Prostate gland (tissue), 2 donors: ENCODE results near the gene ESD. TPM values are rescaled to one million over a fixed set of nuclear protein-coding genes. Genes with fewer than 3 reads are reported as not detected.
A peak's percentile ranks its signal among the peaks of the same experiment; 100 is the strongest.

Experiments
- DNase-seq: peaks from one replicate; pipeline ENCODE4 v3.0.0-alpha.2; 2019; ENCODE audit warnings: low spot score
- H3K27ac ChIP-seq, 2 donors: fragments of 200-600 bp; sonication (generic); 2 replicates each; pipeline ENCODE4 v1.5.1; 2017 to 2019
- H3K27me3 ChIP-seq: fragments of 200-600 bp; sonication (generic); replicated peaks from 2 replicates; pipeline ENCODE4 v1.5.1; 2019; ENCODE audit not compliant: insufficient read depth
- H3K36me3 ChIP-seq, 2 donors: fragments of 200-600 bp; sonication (generic); 1 replicate in 1 of 2; 2 replicates in 1 of 2; pipeline versions ENCODE4 v1.5.1 to v1.8.1; 2017 to 2019
- H3K4me1 ChIP-seq: fragments of 200-600 bp; sonication (generic); replicated peaks from 2 replicates; pipeline ENCODE4 v1.5.1; 2019
- H3K4me3 ChIP-seq, 2 donors: fragments of 200-600 bp; sonication (generic); 2 replicates each; pipeline ENCODE4 v1.5.1; 2017 to 2019
- H3K9me3 ChIP-seq: fragments of 200-600 bp; sonication (generic); 2 replicates; pipeline ENCODE4 v1.5.1; 2017
- CTCF ChIP-seq, 4 experiments: fragments of 200-600 bp in 2 of 4; fragments of 450-650 bp in 2 of 4; sonication (generic) in 2 of 4; IDR thresholded peaks; 1 replicate in 3 of 4; 2 replicates in 1 of 4; pipeline ENCODE4 v1.5.1; 2016 to 2019; ENCODE audit warnings: antibody characterized with exemption in 4 of 4, mild to moderate bottlenecking in 2 of 4, moderate library complexity in 2 of 4
- POLR2A ChIP-seq: fragments of 450-650 bp; IDR thresholded peaks from one replicate; pipeline ENCODE4 v1.6.1; 2016; ENCODE audit warnings: antibody characterized with exemption, mild to moderate bottlenecking
- POLR2AphosphoS5 ChIP-seq: sonication (generic); formaldehyde crosslinking; IDR thresholded peaks from one replicate; pipeline ENCODE4 v1.6.1; 2017; ENCODE audit warnings: antibody characterized with exemption
- WGBS: methylation state at CpG from one replicate; pipeline ENCODE4 v1.1.5; 2018; 5-methylcytosine and 5-hydroxymethylcytosine counted together
- intact Hi-C: fragments of 100-400 bp; cut with DNase I; formaldehyde crosslinking; loops from one replicate; pipeline ENCODE4 v1.14.2; 2022
- total RNA-seq, 2 donors: library from RNA; depleted of rRNA; stranded (reverse); fragments of >200 nt; gene quantifications; one replicate each; pipeline ENCODE4 v1.1.0, GENCODE V29; 2016

The ESD gene
- total RNA-seq, 2 donors from 2014 or later: 88.2 to 90.3 TPM

- no peak for DNase-seq
- Histone ChIP-seq H3K27me3 (no peaks in the 10 kb centered on the region), H3K4me3 (no peak overlapping the region), H3K36me3 (no peaks in the 10 kb centered on the region), H3K4me1 (no peaks in the 10 kb centered on the region), H3K27ac (no peak overlapping the region), H3K9me3 (no peaks in the 10 kb centered on the region)
- no peak for TF ChIP-seq POLR2A
- TF ChIP-seq POLR2AphosphoS5: no peak
- TF ChIP-seq CTCF (IDR thresholded peaks at IDR 0.05): no peak
- 46% methylated on average over 1 of the region's 1 CpG for WGBS
- intact Hi-C loops: no loop called here
These were observed 42.4 kb upstream of the ESD start for GRCh38 chr13:46839399-46839798.

GRCh38 chr13:46834657-46835056, 37.7 kb upstream of the ESD start:
- H3K4me1 ChIP-seq: no peaks in the 10 kb centered on the region
- no peak for DNase-seq
- no peaks in the 10 kb centered on the region for H3K9me3 ChIP-seq
- WGBS: 79% methylated on average over 6 of the region's 6 CpGs
- no peak overlapping the region for H3K4me3 ChIP-seq
- intact Hi-C loops: no loop called here
- H3K27me3 ChIP-seq: no peaks in the 10 kb centered on the region
- H3K36me3 ChIP-seq: no peaks in the 10 kb centered on the region
- H3K27ac ChIP-seq: no peak overlapping the region
- TF ChIP-seq CTCF (IDR thresholded peaks at IDR 0.05) (no peak), POLR2AphosphoS5 (no peak), POLR2A (no peak)

- Histone ChIP-seq H3K9me3 (no peaks in the 10 kb centered on the region), H3K27me3 (no peaks in the 10 kb centered on the region), H3K4me3 (no peak overlapping the region), H3K36me3 (no peaks in the 10 kb centered on the region), H3K4me1 (no peaks in the 10 kb centered on the region), H3K27ac (no peak overlapping the region)
- intact Hi-C loops: loop anchor here (2.0 kb wide), 1 partner anchor 945 kb away; no protein-coding TSS in a partner anchor
- TF ChIP-seq CTCF (IDR thresholded peaks at IDR 0.05): peak; percentile 23 to 66 (median 58)
- TF ChIP-seq POLR2AphosphoS5: no peak
- WGBS: 17% methylated on average over 5 of the region's 5 CpGs
- peak; percentile 10 for DNase-seq
These were observed 34.7 kb upstream of the ESD start for GRCh38 chr13:46831588-46832194.

- no peaks in the 10 kb centered on the region for H3K27me3 ChIP-seq
- no peak for DNase-seq
- no peak overlapping the region for H3K27ac ChIP-seq
- H3K36me3 ChIP-seq: no peaks in the 10 kb centered on the region
- H3K4me1 ChIP-seq: no peaks in the 10 kb centered on the region
- no peaks in the 10 kb centered on the region for H3K9me3 ChIP-seq
- intact Hi-C loops: loop anchor here (2.0 kb wide), 1 partner anchor 946 kb away; no protein-coding TSS in a partner anchor
- TF ChIP-seq POLR2AphosphoS5: no peak
- no peak for TF ChIP-seq CTCF (IDR thresholded peaks at IDR 0.05)
- TF ChIP-seq POLR2A: no peak
- no peak overlapping the region for H3K4me3 ChIP-seq
These were observed 33.5 kb upstream of the ESD start for GRCh38 chr13:46830405-46831005.

GRCh38 chr13:46822551-46822950, 25.6 kb upstream of the ESD start:
- no peak overlapping the region for H3K4me3 ChIP-seq
- no peaks in the 10 kb centered on the region for H3K36me3 ChIP-seq
- H3K27ac ChIP-seq: no peak overlapping the region
- H3K27me3 ChIP-seq: no peaks in the 10 kb centered on the region
- no peaks in the 10 kb centered on the region for H3K9me3 ChIP-seq
- TF ChIP-seq POLR2AphosphoS5 (no peak), POLR2A (no peak), CTCF (IDR thresholded peaks at IDR 0.05) (no peak)
- H3K4me1 ChIP-seq: no peaks in the 10 kb centered on the region
- intact Hi-C loops: no loop called here
- WGBS: 75% methylated on average over 2 of the region's 2 CpGs
- DNase-seq: no peak
